Left renal pelvis (tissue), 4 donors: ENCODE data around the gene GNG12. TPM values are rescaled to one million over a fixed set of nuclear protein-coding genes. Genes with fewer than 3 reads are reported as not detected.

Experiments used
- DNase-seq, 4 donors: peaks; one replicate each; pipeline ENCODE4 v3.0.0-alpha.2; 2013; ENCODE audit warnings: low read depth in 4 of 4, low spot score in 3 of 4
- polyA plus RNA-seq, 4 donors: library from polyadenylated mRNA; unstranded; fragments of 120-200 nt; gene quantifications; one replicate each; pipeline ENCODE4 v1.2.1, GENCODE V29; 2013; ENCODE audit not compliant: insufficient read length in 4 of 4

Gene GNG12
- polyA plus RNA-seq, 4 donors: 91.1 to 142 (median 121) TPM

DNA sequence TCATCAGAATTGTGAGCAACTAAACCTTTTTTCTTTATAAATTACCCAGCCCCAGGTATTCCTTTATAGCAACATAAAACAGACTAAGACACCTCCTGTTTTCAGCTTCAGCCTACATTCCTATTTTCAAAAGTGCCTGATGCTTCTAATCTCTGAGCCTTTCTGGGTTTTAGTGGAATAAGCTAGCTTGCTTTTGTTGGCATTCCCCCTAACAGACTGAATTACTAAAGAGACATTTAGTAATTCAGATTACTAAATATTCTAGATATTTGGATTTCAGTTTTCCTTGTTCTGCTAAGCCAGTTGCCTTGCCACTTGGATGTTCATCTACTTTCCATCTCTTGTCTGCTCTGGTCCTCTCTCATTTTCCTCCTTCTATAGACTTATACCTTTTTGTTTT, 10.5 kb upstream of the GNG12 start:
- DNase-seq: no peak

DNA sequence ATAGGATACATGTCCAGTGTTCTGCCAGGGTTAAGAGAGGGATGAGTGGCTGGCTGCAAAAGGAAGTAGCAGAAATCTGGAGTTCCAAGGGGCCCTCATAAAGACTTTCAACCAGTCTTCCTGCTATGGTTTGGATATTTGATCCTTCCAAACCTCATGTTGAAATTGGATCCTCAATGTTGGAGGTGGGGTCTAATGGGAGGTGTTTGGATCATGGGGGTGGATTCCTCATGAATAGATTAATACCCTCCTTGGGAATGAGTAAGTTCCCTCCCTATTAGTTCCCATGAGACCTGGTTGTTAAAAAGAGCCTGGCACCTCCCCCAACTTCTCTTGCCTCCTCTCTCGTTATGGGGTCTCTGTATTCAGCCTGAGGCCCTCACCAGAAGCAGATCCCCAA, 10.1 kb upstream of the GNG12 start:
- no peak for DNase-seq

DNA sequence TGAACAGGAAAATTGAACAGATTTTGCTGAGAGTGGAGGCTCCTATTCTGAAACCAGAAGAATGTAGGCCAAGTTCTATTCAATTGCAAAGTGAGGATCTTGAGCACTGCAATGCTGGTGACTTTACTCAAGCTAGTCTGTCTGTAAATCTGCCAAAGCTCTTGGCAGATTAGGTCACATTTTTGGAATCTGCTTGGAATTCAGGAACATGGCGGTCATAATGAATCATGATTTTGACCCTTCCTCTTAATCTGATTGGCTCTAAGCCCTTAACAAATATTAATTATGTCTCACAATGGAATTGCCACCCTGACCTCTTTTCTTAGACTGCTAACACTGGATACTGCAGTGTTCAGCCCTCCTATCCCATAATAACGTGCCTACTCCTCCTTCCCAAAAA, 7.2 kb upstream of the GNG12 start:
- no peak for DNase-seq

DNA sequence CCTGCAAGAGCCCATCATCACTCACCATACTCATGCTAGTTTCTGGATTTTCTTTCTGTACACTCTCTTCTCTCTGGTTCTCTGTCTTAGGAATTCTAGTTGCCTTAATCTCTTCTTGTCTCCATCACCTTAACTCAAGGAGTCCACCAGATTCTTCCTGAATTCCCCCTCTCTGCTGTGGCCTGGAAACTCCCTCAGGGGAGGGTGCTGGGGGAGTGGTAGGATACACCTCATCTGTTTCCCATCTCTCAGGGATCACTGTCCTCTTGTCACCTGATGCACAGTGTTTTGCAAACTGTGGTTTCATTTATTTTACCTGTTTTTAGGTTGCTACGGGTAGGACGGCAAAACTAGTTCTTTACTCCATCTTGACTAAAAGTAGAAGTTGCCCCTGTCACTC, 6.6 kb upstream of the GNG12 start:
- no peak for DNase-seq

DNA sequence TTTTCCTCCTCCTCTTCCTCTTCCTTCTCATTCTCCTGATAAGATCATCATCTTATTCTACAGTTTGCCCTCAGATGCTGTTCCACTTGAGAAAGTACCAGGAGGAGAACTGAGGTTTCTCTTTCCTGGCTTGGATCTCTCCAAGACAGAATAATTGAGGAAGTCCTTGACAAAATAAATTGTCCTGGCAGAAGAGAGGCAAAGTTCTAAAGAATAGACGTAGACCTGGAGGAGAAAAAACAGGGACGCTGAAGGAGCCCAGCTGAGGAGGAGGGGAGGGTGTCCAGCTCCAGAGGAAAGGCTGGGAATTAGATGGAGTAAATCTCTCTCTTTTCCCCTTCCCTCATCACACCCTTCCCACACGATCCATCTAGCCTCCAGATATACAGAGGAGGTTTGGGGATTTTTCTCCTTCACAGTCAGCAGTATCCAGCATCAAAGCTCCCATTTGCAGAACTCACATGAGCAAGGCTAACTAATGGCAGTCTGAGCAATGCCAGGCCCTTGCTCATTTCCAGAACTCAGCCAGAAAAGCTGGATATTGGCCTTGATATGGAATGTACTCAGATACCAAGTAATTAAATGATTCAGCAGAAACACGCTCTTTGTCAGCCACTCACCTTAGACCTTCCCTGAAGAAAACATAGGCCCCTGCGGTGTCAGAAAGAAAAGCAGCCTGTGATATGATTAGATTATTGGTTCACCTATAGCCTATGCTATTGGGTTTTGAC, 5.1 kb upstream of the GNG12 start:
- no peak for DNase-seq

DNA sequence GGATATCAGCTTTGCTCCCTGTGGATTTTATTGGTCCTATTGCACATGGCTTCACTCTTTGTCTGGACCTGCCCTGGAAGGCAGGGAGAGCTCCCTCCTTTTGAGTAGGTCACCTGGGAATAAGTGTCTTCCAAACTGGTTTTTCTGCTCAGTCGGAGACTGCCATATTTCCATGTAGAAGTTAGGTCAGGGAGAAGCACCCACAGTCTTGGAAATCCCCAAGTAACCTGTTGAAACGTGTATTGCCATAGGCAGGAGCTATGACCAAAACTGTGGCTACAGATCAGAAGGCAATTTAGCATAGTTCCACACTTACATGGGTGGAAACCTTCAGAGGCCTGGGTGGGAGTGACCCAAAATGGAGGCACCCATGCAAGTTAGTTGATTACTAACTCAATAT, 3.5 kb upstream of the GNG12 start:
- no peak for DNase-seq

DNA sequence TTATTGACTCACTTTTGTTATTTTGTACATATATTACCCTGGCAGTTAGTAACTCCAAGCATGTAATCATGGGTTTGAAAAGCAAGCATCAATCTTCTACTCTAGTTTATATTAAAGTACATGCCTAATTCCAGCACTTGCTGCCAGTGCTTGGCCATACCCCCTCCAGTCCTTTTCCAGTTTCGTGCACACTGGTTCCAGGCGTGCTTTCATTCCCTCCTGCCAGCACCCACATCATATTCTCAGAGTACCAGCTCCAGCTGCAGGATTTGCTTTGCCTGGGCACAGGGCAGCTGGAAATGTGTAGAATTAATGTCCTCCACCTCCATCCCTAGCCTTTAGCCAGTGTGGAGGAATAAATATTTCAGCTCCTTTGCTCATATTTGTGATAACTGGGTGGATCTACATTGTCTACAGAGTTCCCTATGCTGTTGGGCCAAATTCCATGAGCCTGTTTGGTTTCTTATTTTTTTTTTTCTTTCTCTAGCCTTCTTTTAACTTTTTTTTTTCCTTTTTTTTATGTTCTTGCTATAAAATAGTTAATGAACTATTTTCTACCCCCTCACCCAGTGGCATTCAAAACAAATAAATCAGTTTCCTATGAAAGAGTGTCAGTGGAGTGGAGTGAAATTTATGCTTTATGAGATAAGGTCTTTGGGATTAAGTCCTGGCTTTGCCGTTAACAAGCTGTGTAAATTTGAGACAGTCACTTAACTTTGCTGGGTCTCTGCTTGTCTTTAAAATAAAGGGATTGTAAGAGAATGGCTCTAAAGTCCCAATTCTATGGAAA, 2.6 kb upstream of the GNG12 start:
- no peak for DNase-seq

DNA sequence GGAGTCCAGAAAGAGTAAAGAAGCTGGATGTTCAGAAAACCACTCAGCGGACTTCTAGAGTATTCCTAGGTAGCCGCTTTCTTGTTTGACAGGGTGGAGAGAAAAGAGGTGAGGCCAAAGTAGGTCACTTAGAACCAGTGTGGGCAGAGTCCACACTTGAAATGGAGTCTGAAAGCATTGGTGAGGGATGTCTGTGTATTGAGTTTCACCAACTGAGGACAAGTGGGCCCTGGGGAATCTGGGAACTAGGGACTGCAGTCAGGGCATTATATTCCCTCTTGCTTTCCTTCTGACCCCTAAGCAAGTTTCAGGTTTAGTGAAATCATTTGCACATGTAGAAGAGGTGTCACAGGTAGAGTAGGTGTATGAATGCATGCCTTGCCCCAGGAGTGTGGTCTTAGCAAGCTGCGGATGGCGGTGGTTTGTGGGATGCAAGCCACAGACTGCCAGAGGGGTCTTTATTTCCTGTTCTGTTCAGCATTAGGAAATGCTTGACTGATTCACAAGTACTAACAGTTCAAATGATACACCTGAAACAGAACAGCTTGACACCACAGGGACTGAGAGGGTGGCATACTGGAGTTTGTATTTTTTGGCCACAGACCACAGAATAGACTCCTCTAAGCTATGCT, 1.1 kb upstream of the GNG12 start:
- no peak for DNase-seq

DNA sequence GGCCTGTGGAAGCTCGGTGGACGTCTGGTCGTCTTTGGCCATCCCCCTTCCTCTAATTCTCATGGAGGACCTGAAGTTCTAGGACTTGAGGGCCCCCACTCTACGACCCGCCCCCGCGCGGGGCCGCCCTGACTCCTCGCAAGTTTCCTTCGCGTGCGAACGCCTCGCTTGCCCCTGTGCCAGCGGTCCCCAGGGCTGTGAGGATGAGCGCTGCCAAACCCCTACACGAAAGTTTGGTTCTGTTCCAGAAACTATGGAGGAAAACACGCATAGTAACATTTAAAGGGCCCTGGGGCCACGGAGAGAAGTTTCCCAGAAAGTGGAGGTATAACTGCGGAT, 304 bp upstream of the GNG12 start:
- DNase-seq: no peak

DNA sequence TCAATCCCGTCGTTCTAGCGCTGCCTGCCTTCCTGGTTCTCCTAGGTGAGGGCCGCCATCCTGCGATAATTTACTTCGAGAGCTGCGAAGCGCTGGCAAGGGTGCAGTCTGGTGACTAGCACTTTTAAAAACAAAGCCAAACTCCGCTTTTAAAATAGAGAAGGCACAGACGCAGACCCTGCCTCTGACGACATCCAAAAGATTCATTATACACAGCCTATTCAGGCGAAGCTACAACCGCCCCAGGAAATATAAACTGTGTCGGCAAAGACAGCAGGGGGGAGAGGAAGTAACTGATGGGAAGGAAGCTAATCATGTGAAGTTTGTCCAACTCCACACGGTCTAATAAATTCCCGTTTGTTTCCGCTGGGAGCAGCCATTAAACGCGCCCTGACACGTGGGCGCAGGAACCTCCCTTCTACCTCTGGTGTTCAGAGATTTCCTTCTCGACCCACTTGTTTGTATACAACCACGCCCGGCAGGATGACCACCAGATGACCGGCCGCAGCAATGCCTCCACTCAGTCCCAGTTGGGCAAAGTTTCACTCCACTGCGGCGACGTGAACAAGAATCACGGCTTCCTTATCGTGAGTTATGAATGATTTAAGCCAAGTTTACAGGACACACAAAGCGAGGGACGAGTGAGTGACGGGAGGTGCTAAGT, 1.3 kb downstream of the GNG12 start:
- DNase-seq: peak in 3 of 4 donors; percentile 48 to 64 (median 60)

DNA sequence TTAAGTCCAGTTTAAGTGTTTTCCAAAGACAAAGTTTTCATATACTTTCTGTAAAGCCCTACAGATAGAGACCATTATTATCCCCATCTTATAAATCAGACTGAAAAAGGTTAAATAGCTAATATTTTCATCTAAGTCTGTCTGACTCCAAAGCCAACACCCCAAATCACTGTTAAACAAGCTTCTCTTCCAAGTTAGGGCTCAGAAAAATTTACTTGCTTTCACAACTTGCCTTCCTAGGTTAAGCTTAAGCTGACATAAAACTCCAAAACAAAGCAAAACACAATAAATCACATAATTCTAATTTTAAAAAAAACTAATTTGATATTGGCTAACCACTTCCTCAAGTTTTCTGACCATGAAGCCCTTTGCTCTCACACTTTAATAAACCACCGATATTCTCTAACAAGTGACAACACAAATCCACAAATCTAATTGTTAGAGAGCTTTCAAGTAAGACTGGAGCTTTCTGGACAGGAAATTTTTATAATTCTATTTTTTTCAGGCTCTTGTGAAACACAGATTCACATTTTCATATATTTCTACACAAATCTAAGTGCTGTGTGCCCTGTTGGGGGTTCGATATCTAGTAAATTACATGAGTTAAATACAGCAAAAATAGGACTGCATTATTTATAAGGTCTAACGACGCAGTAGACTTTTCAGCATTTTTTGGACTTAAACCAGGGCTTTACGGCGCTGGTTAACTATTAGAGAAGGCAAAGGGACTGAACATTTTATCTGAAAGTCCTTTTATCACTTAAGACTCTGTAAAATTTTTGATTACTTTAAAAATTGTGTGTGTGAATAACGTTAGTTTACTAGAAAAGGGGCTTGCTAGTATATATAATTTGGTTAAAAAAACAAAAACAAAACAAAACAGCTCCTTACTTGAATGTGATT, 2.1 kb downstream of the GNG12 start:
- DNase-seq: peak in 1 of 4 donors; percentile 25

DNA sequence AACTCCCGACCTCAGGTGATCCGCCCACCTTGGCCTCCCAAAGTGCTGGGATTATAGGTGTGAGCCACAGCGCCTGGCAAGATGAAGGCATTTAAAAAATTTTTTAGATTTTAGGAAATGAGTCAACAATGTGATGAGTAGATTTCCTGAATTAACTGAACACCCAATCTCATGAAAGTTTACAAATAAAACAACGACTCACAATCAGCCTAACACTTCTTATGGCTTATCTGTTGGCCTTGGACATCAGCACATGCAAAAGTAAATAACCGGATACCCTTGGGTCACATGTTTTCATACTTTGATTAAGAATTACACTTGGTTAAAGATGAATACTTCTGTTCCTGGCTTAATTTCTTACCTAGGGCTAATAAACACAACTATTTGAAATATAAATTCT, 3.0 kb downstream of the GNG12 start:
- no peak for DNase-seq

DNA sequence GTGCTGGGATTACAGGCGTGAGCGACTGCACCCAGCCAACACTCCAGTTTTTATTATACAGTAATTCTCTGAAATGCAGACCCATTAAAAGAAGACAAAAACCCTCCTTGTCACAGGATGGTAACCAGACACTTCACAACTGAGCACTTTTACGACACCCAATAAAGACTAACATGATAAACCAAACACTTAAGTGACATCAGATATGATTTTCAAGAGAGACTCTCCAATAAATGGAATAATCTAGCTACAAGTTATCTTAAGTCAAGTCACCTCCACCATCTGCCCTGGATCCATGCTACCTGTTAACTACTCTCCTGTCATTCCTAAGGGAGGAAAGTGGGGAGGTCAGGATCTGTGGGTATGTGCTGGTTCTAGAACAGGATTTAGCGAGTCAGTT, 5.6 kb downstream of the GNG12 start:
- no peak for DNase-seq

DNA sequence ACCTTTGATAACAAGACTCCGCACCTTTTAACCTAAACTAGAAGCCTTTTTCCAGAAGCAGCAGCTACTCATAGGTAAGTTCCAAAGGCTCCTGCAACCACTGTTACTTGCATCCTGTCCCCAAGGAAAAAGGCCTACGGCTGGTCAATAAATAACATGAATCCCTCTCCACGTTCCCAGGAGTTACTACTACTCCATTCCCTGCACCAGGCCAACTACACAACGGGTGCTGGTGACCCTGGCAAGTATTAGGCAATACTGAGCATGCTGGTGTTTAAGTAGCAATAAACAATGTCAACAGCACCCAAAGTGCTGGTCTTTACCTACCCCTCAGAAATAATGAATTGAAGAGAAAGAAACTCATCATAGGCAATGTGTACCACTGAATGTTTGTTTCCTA, 7.7 kb downstream of the GNG12 start:
- no peak for DNase-seq

DNA sequence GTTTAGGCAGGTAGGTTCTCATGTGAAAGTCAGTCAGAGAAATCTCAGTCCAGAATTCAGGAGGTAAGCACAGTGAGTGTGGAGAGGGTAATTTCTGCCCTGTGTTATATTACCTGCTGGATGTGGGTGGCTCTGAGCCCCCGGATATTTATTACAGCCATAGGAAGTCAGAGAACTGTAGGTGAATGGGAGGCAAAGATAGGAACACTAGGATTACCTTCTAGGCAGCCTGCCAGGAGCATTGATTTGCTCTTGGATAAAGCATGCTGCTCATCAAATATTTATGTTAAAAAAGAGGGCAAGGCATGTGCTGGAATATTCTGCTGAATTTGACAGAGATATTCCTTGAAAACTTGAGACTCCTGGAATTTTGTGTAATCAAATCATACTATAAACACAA, 8.5 kb downstream of the GNG12 start:
- no peak for DNase-seq

DNA sequence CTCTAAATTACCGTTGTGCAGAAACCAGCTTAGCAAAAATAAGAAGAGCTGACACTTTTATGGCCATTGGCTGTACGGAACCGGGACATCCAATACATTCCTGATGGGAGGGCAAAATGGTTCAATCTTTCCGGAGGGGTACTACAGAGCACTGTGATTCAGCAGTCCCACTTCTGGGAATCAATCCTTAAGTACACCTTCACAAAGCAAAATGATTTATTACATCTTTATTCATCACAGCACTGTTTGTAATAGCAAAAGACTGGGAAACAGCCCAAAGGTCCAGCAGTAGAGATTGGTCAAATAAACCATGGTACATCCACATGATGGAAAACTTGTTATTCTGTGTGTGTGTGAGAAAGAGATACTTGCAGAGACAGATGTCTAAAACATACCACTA, 9.7 kb downstream of the GNG12 start:
- no peak for DNase-seq

DNA sequence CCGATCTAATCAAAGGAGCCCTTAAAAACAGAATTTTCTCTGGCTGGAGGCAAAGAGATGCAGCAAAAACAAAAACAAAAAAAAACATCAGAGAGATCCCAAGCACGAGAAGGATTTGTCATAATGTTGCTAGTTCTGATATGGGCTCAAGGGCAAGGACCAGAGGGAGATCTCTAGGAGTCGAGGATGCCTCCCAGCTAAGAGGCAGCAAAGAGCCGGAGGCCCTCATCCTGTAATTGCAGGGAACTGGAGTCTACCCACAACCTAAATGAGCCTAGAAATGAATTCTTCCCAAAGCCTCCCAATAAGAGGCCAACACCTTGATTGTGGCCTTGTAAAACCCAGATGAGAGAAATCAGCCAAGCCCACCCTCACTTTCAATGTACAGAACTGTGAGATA, 12.0 kb downstream of the GNG12 start:
- DNase-seq: no peak

DNA sequence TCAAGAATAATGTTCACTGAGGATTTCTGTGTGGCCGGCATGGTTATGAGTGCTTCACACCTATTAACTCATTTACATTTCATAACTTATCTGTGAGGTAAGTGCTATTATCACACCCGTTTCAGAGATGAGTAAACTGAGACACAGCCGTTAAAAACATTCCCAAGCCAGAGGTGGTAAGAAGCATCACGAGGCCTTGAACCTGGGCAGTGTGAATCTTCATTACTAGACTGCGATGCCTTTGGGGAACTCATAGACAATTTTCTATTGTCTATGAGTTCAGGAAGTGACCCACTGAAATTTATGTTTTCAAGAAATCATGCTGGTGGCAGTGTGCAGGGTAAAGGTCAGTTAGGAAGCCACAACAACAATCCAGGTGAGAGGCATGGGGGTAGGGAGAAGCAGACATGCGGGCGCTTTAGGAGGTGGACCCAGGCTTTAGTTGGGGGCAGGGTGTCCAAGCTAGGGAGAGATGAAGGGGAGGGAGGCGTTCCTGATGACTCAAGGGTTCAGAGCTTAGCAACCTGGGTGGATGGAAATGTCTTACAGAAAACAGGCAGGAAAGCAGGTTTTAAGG, 14.5 kb downstream of the GNG12 start:
- DNase-seq: no peak

DNA sequence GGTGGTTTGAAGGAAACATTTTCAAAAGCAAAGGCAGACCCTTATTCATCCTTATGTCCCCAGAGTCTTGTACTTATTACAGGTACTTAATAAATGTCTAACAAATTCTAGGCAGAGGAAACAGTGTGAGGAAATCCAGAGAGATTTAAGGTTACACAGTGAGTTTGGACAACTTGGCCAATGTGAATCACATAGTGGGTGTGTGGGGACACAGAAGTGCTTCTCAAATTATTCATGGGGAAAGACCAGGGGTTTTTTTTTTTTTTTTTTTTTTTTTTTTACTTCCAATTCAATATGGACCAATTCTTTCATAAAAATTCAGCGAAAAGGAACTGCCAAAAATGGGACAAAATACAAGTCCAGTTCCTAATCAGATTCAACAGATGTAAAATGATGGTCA, 15.1 kb downstream of the GNG12 start:
- no peak for DNase-seq

DNA sequence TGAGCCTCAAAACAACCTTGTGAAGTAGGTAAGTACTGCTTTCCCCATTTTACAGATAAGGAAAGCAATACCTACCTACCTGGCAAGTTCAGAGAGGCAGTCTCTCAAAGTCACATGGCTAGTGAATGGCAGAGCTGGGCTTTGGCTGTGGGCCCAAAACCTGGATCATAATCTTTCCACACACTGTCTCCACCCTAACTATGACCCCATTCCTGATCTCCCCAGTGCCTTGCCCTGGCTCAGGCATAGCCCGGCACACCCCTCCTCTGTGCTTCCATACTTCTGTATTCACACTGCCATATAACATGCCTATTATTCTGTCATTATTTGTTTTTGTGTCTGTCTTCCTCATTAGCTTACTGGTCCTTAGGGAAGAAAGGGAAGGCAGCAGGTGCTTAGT, 15.9 kb downstream of the GNG12 start:
- DNase-seq: no peak
